ENCODE results near the gene MCF2L.

GRCh38 chr13:113070855-113071254 lies 101.8 kb downstream of the MCF2L start:
- no peak for TF ChIP-seq RAD21 (conservative IDR thresholded peaks at IDR 0.05)
- TF ChIP-seq EZH2 (IDR thresholded peaks at IDR 0.05; ENCODE audit: borderline replicate concordance, insufficient read depth, low read length, poor library complexity, severe bottlenecking) = no peak

Data from neural cell (in vitro differentiated cells).